ES-I3 (cell line): ENCODE results near the gene SLC1A2.
A peak's percentile ranks its signal among the peaks of the same experiment; 100 is the strongest.

Source experiments
- H3K36me3 ChIP-seq: 2 replicates; pipeline ENCODE4 v1.6.1; 2013; ENCODE audit warnings: mild to moderate bottlenecking, low read length, control low read depth, moderate library complexity; ENCODE audit not compliant: insufficient read depth
- H3K4me1 ChIP-seq: 2 replicates; pipeline ENCODE4 v1.6.1; 2013; ENCODE audit warnings: mild to moderate bottlenecking, control low read depth, low read length; ENCODE audit not compliant: insufficient read depth
- H3K9ac ChIP-seq: 2 replicates; pipeline ENCODE4 v1.6.1; 2013; ENCODE audit warnings: low read depth, mild to moderate bottlenecking, low read length, moderate library complexity
- H3K9me3 ChIP-seq: 2 replicates; pipeline ENCODE4 v1.6.1; 2013; ENCODE audit warnings: mild to moderate bottlenecking, low read length, moderate library complexity; ENCODE audit not compliant: control insufficient read depth, insufficient read depth

The SLC1A2 gene

GRCh38 chr11:35424157-35424940, 5.0 kb upstream of the SLC1A2 start:
- H3K9ac ChIP-seq: no peak overlapping the region
- no peaks in the 10 kb centered on the region for H3K4me1 ChIP-seq
- no peaks in the 10 kb centered on the region for H3K36me3 ChIP-seq
- no peaks in the 10 kb centered on the region for H3K9me3 ChIP-seq

GRCh38 chr11:35420371-35420770, 1.0 kb upstream of the SLC1A2 start:
- Histone ChIP-seq H3K9ac (peak overlapping the region; percentile 89), H3K36me3 (no peaks in the 10 kb centered on the region), H3K4me1 (no peaks in the 10 kb centered on the region), H3K9me3 (no peaks in the 10 kb centered on the region)

GRCh38 chr11:35419830-35420333, 524 bp upstream of the SLC1A2 start:
- Histone ChIP-seq H3K9ac (peak overlapping the region; percentile 89), H3K36me3 (no peaks in the 10 kb centered on the region), H3K9me3 (no peaks in the 10 kb centered on the region), H3K4me1 (no peaks in the 10 kb centered on the region)

- H3K9me3 ChIP-seq: no peaks in the 10 kb centered on the region
- peak overlapping the region; percentile 89; the same call in 1 of the 2 replicates for H3K9ac ChIP-seq
- no peaks in the 10 kb centered on the region for H3K4me1 ChIP-seq
- H3K36me3 ChIP-seq: no peaks in the 10 kb centered on the region
Measured at GRCh38 chr11:35418282-35419183, 825 bp downstream of the SLC1A2 start.

- no peaks in the 10 kb centered on the region for H3K36me3 ChIP-seq
- no peak overlapping the region for H3K9ac ChIP-seq
Measured at GRCh38 chr11:35415487-35415886, 3.9 kb downstream of the SLC1A2 start.

GRCh38 chr11:35414776-35415175, 4.6 kb downstream of the SLC1A2 start:
- Histone ChIP-seq H3K9me3 (no peaks in the 10 kb centered on the region), H3K9ac (no peak overlapping the region), H3K36me3 (no peaks in the 10 kb centered on the region), H3K4me1 (no peaks in the 10 kb centered on the region)

More at GRCh38 chr11:35415487-35415886, 3.9 kb downstream of the SLC1A2 start:
- Histone ChIP-seq H3K4me1 (no peaks in the 10 kb centered on the region), H3K9me3 (no peaks in the 10 kb centered on the region)

GRCh38 chr11:35414311-35414710, 5.0 kb downstream of the SLC1A2 start:
- no peak overlapping the region for H3K9ac ChIP-seq
- no peaks in the 10 kb centered on the region for H3K36me3 ChIP-seq
- no peaks in the 10 kb centered on the region for H3K9me3 ChIP-seq
- no peaks in the 10 kb centered on the region for H3K4me1 ChIP-seq

GRCh38 chr11:35413598-35413997, 5.8 kb downstream of the SLC1A2 start:
- Histone ChIP-seq H3K36me3 (no peaks in the 10 kb centered on the region), H3K9me3 (no peaks in the 10 kb centered on the region), H3K4me1 (no peaks in the 10 kb centered on the region), H3K9ac (no peak overlapping the region)

GRCh38 chr11:35412285-35412684, 7.1 kb downstream of the SLC1A2 start:
- H3K36me3 ChIP-seq: no peaks in the 10 kb centered on the region
- H3K4me1 ChIP-seq: no peaks in the 10 kb centered on the region
- H3K9me3 ChIP-seq: no peaks in the 10 kb centered on the region
- no peak overlapping the region for H3K9ac ChIP-seq

- Histone ChIP-seq H3K4me1 (no peaks in the 10 kb centered on the region; the same call in 1 of the 2 replicates), H3K9ac (no peak overlapping the region), H3K9me3 (no peaks in the 10 kb centered on the region), H3K36me3 (no peaks in the 10 kb centered on the region)
Measured at GRCh38 chr11:35407041-35407440, 12.3 kb downstream of the SLC1A2 start.

GRCh38 chr11:35404388-35404775, 15.0 kb downstream of the SLC1A2 start:
- no peaks in the 10 kb centered on the region for H3K36me3 ChIP-seq
- no peak overlapping the region for H3K9ac ChIP-seq
- H3K4me1 ChIP-seq: no peaks in the 10 kb centered on the region; the same call in 1 of the 2 replicates
- no peaks in the 10 kb centered on the region for H3K9me3 ChIP-seq

- no peak overlapping the region for H3K9ac ChIP-seq
- H3K9me3 ChIP-seq: no peaks in the 10 kb centered on the region
- H3K36me3 ChIP-seq: no peaks in the 10 kb centered on the region
Measured at GRCh38 chr11:35403765-35404387, 15.5 kb downstream of the SLC1A2 start.

GRCh38 chr11:35402751-35403660, 16.4 kb downstream of the SLC1A2 start:
- H3K9ac ChIP-seq: no peak overlapping the region
- H3K36me3 ChIP-seq: no peaks in the 10 kb centered on the region
- H3K4me1 ChIP-seq: no peaks in the 10 kb centered on the region; the same call in 1 of the 2 replicates
- H3K9me3 ChIP-seq: no peaks in the 10 kb centered on the region

More at GRCh38 chr11:35403765-35404387, 15.5 kb downstream of the SLC1A2 start:
- no peaks in the 10 kb centered on the region; the same call in 1 of the 2 replicates for H3K4me1 ChIP-seq
